Subcutaneous abdominal adipose tissue (tissue), 5 donors: ENCODE results near the gene CTXND1.

Source experiments
- H3K27ac ChIP-seq: one replicate; pipeline ENCODE4 v1.7.0; 2013; ENCODE audit warnings: low read depth, mild to moderate bottlenecking, inconsistent platforms, low read length, moderate library complexity
- H3K27me3 ChIP-seq, 5 donors: one replicate each; pipeline ENCODE4 v1.7.0; 2013; ENCODE audit warnings: low read length in 5 of 5, inconsistent platforms in 1 of 5; ENCODE audit not compliant: control insufficient read depth in 5 of 5, insufficient read depth in 4 of 5
- H3K36me3 ChIP-seq, 5 donors: one replicate each; pipeline ENCODE4 v1.7.0; 2013; ENCODE audit warnings: low read length in 5 of 5; ENCODE audit not compliant: control insufficient read depth in 5 of 5, insufficient read depth in 5 of 5
- H3K4me1 ChIP-seq, 5 donors: one replicate each; pipeline ENCODE4 v1.7.0; 2013; ENCODE audit warnings: low read length in 5 of 5, mild to moderate bottlenecking in 3 of 5, moderate library complexity in 1 of 5; ENCODE audit not compliant: control insufficient read depth in 5 of 5, insufficient read depth in 5 of 5
- H3K4me3 ChIP-seq, 5 donors: one replicate each; pipeline ENCODE4 v1.7.0; 2013; ENCODE audit warnings: low read length in 5 of 5, low read depth in 1 of 5
- H3K9ac ChIP-seq, 5 donors: one replicate each; pipeline ENCODE4 v1.7.0; 2013; ENCODE audit warnings: low read length in 5 of 5, mild to moderate bottlenecking in 4 of 5, moderate library complexity in 3 of 5
- H3K9me3 ChIP-seq, 5 donors: one replicate each; pipeline ENCODE4 v1.7.0; 2013; ENCODE audit warnings: low read length in 5 of 5; ENCODE audit not compliant: control insufficient read depth in 5 of 5
- donor health status: healthy.
- donor health status: healthy.
- donor health status: healthy.
- donor health status: healthy.
- donor health status: healthy.

CTXND1 gene

GRCh38 chr15:80186597-80186996 lies 65.4 kb downstream of the CTXND1 start:
- H3K9ac ChIP-seq: no peak overlapping the region
- peaks cover 6 to 66% (median 64%) of the 10 kb centered on the region in 5 donors for H3K36me3 ChIP-seq

DNA sequence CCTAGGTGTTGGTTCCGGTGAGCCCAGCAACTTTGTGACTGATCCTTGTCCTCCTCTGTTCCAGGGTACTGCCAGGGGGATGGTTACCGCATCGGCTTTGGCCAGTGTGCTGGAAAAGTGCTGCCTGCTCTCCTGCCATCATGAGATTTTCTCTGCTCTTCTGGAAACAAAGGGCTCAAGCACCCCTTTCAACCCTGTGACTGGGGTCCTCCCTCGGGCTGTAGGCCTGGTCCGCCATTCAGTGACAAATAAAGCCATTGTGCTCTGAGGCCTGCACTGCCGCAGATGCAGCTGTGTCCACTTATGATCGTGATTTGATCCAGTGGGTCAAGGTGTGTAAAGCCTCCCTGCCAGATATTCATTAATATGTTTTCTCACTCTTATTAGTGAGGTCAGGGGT lies 65.9 kb downstream of the CTXND1 start:
- H3K4me3 ChIP-seq: no peak overlapping the region
- no peaks in the 10 kb centered on the region for H3K27me3 ChIP-seq
- no peak overlapping the region for H3K27ac ChIP-seq
- peaks cover 2 to 35% (median 23%) of the 10 kb centered on the region in 5 donors for H3K4me1 ChIP-seq
- H3K9me3 ChIP-seq: no peaks in the 10 kb centered on the region
- H3K9ac ChIP-seq: no peak overlapping the region
- peaks cover 6 to 71% (median 69%) of the 10 kb centered on the region in 5 donors for H3K36me3 ChIP-seq

More at GRCh38 chr15:80186597-80186996, 65.4 kb downstream of the CTXND1 start:
- Histone ChIP-seq H3K27ac (no peak overlapping the region), H3K4me1 (peaks cover 2 to 29% (median 19%) of the 10 kb centered on the region in 5 donors), H3K27me3 (no peaks in the 10 kb centered on the region), H3K4me3 (no peak overlapping the region), H3K9me3 (no peaks in the 10 kb centered on the region)

DNA sequence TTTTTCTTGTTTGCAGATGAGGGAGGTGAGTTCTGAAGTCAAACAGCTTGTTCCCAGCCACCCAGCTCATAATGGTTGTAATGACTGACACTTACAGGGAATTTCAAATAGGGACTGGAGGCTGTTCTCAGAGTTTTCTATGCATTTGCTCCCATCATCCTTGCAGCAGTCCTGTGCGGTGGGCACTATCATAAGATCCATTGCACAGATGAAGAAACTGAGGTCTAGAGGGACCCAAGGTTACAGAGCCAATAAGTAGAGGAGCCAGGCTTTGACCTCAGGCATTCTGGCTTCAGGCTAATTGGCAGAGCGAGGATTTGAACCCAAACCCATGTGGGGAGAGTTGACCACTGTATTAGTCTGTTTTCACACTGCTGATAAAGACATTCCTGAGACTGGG lies 66.9 kb downstream of the CTXND1 start:
- Histone ChIP-seq H3K9me3 (no peaks in the 10 kb centered on the region), H3K4me1 (peaks cover 2 to 44% (median 32%) of the 10 kb centered on the region in 5 donors), H3K36me3 (peaks cover 6 to 81% (median 78%) of the 10 kb centered on the region in 5 donors), H3K27ac (no peak overlapping the region), H3K4me3 (no peak overlapping the region), H3K9ac (no peak overlapping the region), H3K27me3 (no peaks in the 10 kb centered on the region)

- Histone ChIP-seq H3K4me3 (no peak overlapping the region), H3K9me3 (no peaks in the 10 kb centered on the region), H3K27me3 (no peaks in the 10 kb centered on the region), H3K9ac (no peak overlapping the region), H3K4me1 (peaks cover 2 to 50% (median 33%) of the 10 kb centered on the region in 5 donors), H3K27ac (no peak overlapping the region), H3K36me3 (peaks cover 6 to 87% (median 84%) of the 10 kb centered on the region in 5 donors)
These were observed 67.5 kb downstream of the CTXND1 start for GRCh38 chr15:80184554-80184953.

DNA sequence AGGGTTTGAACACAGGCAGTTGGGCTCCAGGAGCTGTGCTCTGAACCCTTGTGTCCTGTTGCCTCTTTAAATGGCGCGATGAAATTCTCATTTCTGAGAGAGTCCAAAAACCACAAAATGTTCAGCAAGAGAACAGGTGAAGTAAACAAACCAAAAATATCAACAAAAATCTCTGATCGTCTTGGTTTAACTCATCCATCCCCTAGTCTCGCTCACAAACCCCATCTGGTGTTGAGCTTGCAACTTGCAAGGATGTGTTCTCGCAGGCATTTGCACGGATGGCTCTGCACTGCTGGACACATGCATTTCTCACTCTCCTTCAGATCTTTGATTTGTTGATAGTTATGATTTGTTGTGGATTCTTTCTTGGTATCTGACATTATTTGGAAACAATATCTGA lies 68.1 kb downstream of the CTXND1 start:
- Histone ChIP-seq H3K9ac (no peak overlapping the region), H3K27ac (no peak overlapping the region), H3K4me3 (no peak overlapping the region), H3K27me3 (no peaks in the 10 kb centered on the region), H3K36me3 (peaks cover 6 to 92% (median 88%) of the 10 kb centered on the region in 5 donors), H3K9me3 (no peaks in the 10 kb centered on the region), H3K4me1 (peaks cover 2 to 54% (median 39%) of the 10 kb centered on the region in 5 donors)

DNA sequence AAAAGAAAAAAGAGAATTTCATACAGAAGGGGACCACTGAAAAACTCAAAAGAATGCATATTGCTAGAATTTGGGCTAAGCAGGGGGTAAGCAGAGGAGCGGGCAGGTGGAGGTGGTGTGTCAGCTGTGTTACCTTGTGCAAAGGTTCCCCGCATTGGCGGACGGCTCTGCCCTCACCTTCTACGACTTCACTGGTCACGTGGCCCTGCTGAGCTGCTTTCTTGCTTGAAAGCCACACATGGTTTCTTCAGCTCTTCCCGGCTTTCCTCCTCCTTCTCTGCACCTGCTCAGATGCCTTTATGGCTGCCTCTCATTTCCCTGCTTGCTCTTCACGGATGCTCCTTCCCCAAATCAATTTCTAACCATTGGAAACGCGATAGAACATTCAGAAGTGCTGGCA lies 68.7 kb downstream of the CTXND1 start:
- H3K36me3 ChIP-seq: peaks cover 6 to 92% (median 86%) of the 10 kb centered on the region in 5 donors
- no peaks in the 10 kb centered on the region for H3K27me3 ChIP-seq
- no peak overlapping the region for H3K4me3 ChIP-seq
- H3K4me1 ChIP-seq: peaks cover 2 to 54% (median 41%) of the 10 kb centered on the region in 5 donors
- no peaks in the 10 kb centered on the region for H3K9me3 ChIP-seq
- H3K27ac ChIP-seq: no peak overlapping the region
- H3K9ac ChIP-seq: no peak overlapping the region

DNA sequence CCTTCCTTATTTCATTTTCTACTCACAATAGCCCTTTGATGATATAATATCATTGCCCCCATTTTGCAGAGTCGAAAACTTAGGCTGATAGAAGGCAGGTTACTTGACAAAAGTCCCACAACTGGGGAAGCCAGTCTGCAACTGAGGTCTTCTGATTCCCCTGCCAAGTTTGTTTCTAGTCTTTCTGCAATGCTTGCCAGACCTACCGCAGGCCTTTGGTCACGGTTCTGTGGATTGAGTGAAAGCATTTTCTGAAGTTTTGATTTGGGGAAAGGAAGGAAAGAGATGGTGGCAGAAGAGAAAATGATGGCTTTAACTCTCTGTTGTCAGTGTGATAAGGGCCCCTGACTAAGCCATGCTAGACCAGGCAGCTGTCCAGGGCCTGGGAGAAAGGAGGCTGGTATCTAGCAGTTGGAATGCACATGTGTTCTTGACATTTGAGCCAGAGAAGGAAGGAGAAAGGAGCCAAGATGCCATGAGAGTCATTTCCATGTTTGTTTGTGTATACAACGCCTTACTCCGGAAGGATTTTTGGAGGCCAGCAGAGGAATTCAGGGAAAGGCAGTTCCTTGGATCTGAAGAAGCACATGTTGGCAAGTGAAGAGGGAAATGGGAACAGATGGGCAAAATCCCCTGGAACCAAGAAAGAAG lies 69.3 kb downstream of the CTXND1 start:
- peaks cover 2 to 48% (median 41%) of the 10 kb centered on the region in 5 donors for H3K4me1 ChIP-seq
- no peak overlapping the region for H3K4me3 ChIP-seq
- H3K9me3 ChIP-seq: no peaks in the 10 kb centered on the region
- no peak overlapping the region for H3K27ac ChIP-seq
- H3K36me3 ChIP-seq: peaks cover 4 to 96% (median 87%) of the 10 kb centered on the region in 5 donors
- no peak overlapping the region for H3K9ac ChIP-seq
- no peaks in the 10 kb centered on the region for H3K27me3 ChIP-seq

DNA sequence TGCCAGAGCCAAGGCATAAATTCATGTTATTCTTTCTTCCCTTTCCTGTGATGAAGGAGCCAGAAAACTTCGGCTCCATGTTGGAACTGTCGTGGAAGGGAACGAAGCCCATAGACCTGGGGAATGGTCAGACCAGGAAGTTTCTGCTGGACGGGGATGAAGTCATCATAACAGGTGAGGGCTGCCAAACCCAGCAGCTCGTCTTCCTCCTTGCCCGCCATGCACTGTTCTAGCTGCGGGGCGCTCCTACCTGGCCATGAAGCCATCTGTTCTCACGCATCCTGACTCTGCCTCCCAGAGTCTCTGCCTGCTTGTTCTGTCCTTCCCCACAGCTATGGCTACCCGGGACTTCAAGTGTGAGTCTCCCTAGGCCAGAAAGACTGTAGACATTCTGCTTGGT lies 71.0 kb downstream of the CTXND1 start:
- H3K27me3 ChIP-seq: no peaks in the 10 kb centered on the region
- H3K9me3 ChIP-seq: no peaks in the 10 kb centered on the region
- H3K27ac ChIP-seq: no peak overlapping the region
- no peak overlapping the region for H3K4me3 ChIP-seq
- H3K9ac ChIP-seq: no peak overlapping the region
- H3K36me3 ChIP-seq: peaks cover 2 to 96% (median 85%) of the 10 kb centered on the region in 5 donors
- H3K4me1 ChIP-seq: peaks cover 2 to 54% (median 51%) of the 10 kb centered on the region in 5 donors

DNA sequence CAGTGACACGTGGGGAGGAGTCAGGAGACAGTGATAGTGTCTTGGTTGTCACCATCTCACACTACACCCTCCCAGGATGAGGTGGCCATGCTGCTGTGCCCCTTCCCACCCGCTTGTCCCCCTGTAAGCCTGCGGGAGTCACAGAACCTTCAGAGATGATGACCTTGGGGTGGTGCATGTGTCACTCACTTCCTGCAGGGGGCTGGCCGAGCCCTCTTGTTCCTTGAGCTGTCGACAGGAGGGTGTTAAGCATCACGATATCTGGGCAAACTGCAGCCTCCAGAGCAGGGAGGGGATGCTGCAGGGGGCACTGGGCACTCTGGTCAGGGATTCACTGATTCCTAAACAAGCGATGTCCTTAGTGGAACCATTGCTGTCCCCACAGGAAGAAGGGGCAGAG lies 71.5 kb downstream of the CTXND1 start:
- Histone ChIP-seq H3K4me1 (peaks cover 2 to 58% (median 53%) of the 10 kb centered on the region in 5 donors), H3K9me3 (no peaks in the 10 kb centered on the region), H3K36me3 (peaks cover 2 to 93% (median 82%) of the 10 kb centered on the region in 5 donors), H3K4me3 (no peak overlapping the region), H3K27ac (no peak overlapping the region), H3K27me3 (no peaks in the 10 kb centered on the region), H3K9ac (no peak overlapping the region)

DNA sequence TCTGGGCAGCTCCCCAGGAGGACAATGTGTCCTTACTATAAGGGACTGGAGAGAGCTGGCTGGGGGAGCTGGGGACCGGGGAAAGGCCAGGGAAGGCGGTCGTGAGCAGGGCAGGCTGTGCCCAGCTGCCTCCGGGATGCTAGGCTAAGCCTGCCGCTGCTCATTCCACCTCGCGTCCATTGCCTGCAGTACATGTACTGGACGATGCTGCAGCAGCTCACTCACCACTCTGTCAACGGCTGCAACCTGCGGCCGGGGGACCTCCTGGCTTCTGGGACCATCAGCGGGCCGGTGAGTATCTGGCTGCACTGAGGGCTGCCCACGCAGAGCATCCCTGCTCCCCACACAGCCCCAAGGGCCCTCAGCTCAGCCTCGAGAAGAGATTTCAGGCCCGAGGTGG lies 72.1 kb downstream of the CTXND1 start:
- H3K36me3 ChIP-seq: peaks cover 2 to 93% (median 82%) of the 10 kb centered on the region in 5 donors
- peak overlapping the region in 1 of 5 donors; percentile 19 for H3K9ac ChIP-seq
- no peaks in the 10 kb centered on the region for H3K27me3 ChIP-seq
- no peak overlapping the region for H3K4me3 ChIP-seq
- no peaks in the 10 kb centered on the region for H3K9me3 ChIP-seq
- peaks cover 2 to 63% (median 56%) of the 10 kb centered on the region in 5 donors for H3K4me1 ChIP-seq
- peak overlapping the region; percentile 51 for H3K27ac ChIP-seq
